OCI-LY3 (cell line): ENCODE data around the gene HJV.
"Not testable (repeated sequence)": the region's sequence is repeated elsewhere in the genome, so short reads cannot be mapped to it uniquely, and the experiment has no call there.

ENCODE experiments used
- H2AFZ ChIP-seq: fragments of 200-600, 300-600 bp; shearing (Covaris generic); 2 replicates; pipeline ENCODE4 v1.6.0; 2014; ENCODE audit warnings: antibody characterized with exemption, low read depth, low read length
- H3K27ac ChIP-seq: fragments of 200-600, 300-600 bp; sonication (generic); 2 replicates; pipeline ENCODE4 v1.5.1; 2014; ENCODE audit warnings: mild to moderate bottlenecking, low read length, moderate library complexity, mixed read lengths
- H3K27me3 ChIP-seq: fragments of 200-600, 300-600 bp; sonication (generic); 2 replicates; pipeline ENCODE4 v1.6.1; 2014; ENCODE audit warnings: low read depth, low read length, mixed read lengths
- H3K36me3 ChIP-seq: fragments of 200-600, 300-600 bp; sonication (generic); replicated peaks from 2 replicates; pipeline ENCODE3; 2014; ENCODE audit warnings: low read depth, low read length, mixed read lengths
- H3K4me1 ChIP-seq: fragments of 300-600, 200-600 bp; sonication (generic); 2 replicates; pipeline ENCODE4 v1.6.1; 2014; ENCODE audit warnings: low read length, mixed read lengths
- H3K4me2 ChIP-seq: fragments of 200-600, 300-600 bp; sonication (generic); 2 replicates; pipeline ENCODE4 v1.6.1; 2014; ENCODE audit warnings: low read length, mixed read lengths
- H3K4me3 ChIP-seq: fragments of 300-600, 200-600 bp; sonication (generic); 2 replicates; pipeline ENCODE4 v1.5.1; 2014; ENCODE audit warnings: antibody characterized with exemption, mild to moderate bottlenecking, low read length, moderate library complexity
- H3K79me2 ChIP-seq: fragments of 300-600, 200-600 bp; shearing (Covaris generic); 2 replicates; pipeline ENCODE4 v1.6.1; 2014; ENCODE audit warnings: mild to moderate bottlenecking, low read length, mixed read lengths
- H3K9ac ChIP-seq: fragments of 300-600, 200-600 bp; shearing (Covaris generic); 2 replicates; pipeline ENCODE4 v1.6.0; 2014; ENCODE audit warnings: mild to moderate bottlenecking, low read length, moderate library complexity
- H3K9me3 ChIP-seq: fragments of 200-600, 300-600 bp; shearing (Covaris generic); 2 replicates; pipeline ENCODE4 v1.6.1; 2014; ENCODE audit warnings: low read length, mixed read lengths; ENCODE audit not compliant: insufficient read depth
- H4K20me1 ChIP-seq: fragments of 200-600, 300-600 bp; sonication (generic); 2 replicates; pipeline ENCODE4 v1.6.1; 2016; ENCODE audit warnings: low read length, mixed read lengths; ENCODE audit not compliant: insufficient read depth
- CTCF ChIP-seq: fragments of 200-600, 300-600 bp; sonication (generic); IDR thresholded peaks from 2 replicates; pipeline ENCODE4 v1.5.1; 2014; ENCODE audit warnings: antibody characterized with exemption, low read length, low read depth
- EZH2phosphoT487 ChIP-seq: fragments of 200-600 bp; shearing (Covaris generic); IDR thresholded peaks from 2 replicates; pipeline ENCODE4 v1.6.1; 2018; ENCODE audit warnings: antibody characterized with exemption, mixed run types, low read depth

HJV gene

GRCh38 chr1:146049436-146049835 is 27.9 kb upstream of the HJV start:
- H3K36me3 ChIP-seq: no peaks in the 10 kb centered on the region
- no peaks in the 10 kb centered on the region for H4K20me1 ChIP-seq
- no peak overlapping the region for H3K4me2 ChIP-seq
- no peaks in the 10 kb centered on the region for H3K27me3 ChIP-seq
- no peaks in the 10 kb centered on the region for H3K9me3 ChIP-seq
- H3K9ac ChIP-seq: no peak overlapping the region
- H3K4me1 ChIP-seq: peaks cover 52% of the 10 kb centered on the region
- H3K27ac ChIP-seq: no peak overlapping the region
- no peak for TF ChIP-seq EZH2phosphoT487
- TF ChIP-seq CTCF: no peak
- no peak overlapping the region for H2AFZ ChIP-seq
- H3K4me3 ChIP-seq: no peak overlapping the region
- H3K79me2 ChIP-seq: no peaks in the 10 kb centered on the region

GRCh38 chr1:146048514-146049115 is 27.1 kb upstream of the HJV start:
- H3K4me1 ChIP-seq: peaks cover 60% of the 10 kb centered on the region
- not testable (repeated sequence) for H3K4me3 ChIP-seq, H3K9ac ChIP-seq, H3K4me2 ChIP-seq, H3K36me3 ChIP-seq, H3K79me2 ChIP-seq, H3K9me3 ChIP-seq, H3K27me3 ChIP-seq, H4K20me1 ChIP-seq, H3K27ac ChIP-seq, H2AFZ ChIP-seq

- Histone ChIP-seq H3K4me1 (peaks cover 62% of the 10 kb centered on the region), H3K27ac (no peak overlapping the region), H2AFZ (no peak overlapping the region), H3K79me2 (no peaks in the 10 kb centered on the region), H3K9me3 (no peaks in the 10 kb centered on the region), H3K4me3 (no peak overlapping the region), H3K36me3 (no peaks in the 10 kb centered on the region), H4K20me1 (no peaks in the 10 kb centered on the region), H3K4me2 (no peak overlapping the region), H3K27me3 (no peaks in the 10 kb centered on the region), H3K9ac (no peak overlapping the region)
- TF ChIP-seq EZH2phosphoT487 (no peak), CTCF (no peak)
These were observed 25.1 kb upstream of the HJV start for GRCh38 chr1:146046664-146047063.

GRCh38 chr1:146039844-146040194 is 18.3 kb upstream of the HJV start:
- Histone ChIP-seq H3K9ac (no peak overlapping the region), H4K20me1 (no peaks in the 10 kb centered on the region), H3K4me1 (peaks cover 25% of the 10 kb centered on the region), H3K36me3 (no peaks in the 10 kb centered on the region), H3K27ac (no peak overlapping the region), H3K27me3 (no peaks in the 10 kb centered on the region), H3K79me2 (no peaks in the 10 kb centered on the region), H2AFZ (no peak overlapping the region), H3K4me2 (peak overlapping the region; percentile 78), H3K4me3 (peak overlapping the region; percentile 88), H3K9me3 (no peaks in the 10 kb centered on the region)
- TF ChIP-seq EZH2phosphoT487: no peak
- no peak for TF ChIP-seq CTCF
